H1 (cell line): ENCODE data around the gene CCDC30. TPM values are rescaled to one million over a fixed set of nuclear protein-coding genes. Genes with fewer than 3 reads are reported as not detected.
A peak's percentile ranks its signal among the peaks of the same experiment; 100 is the strongest.

ENCODE experiments used
- CTCF ChIA-PET: fragments of 300-600 bp; sonication (Branson Sonifier 250); formaldehyde crosslinking; loops from one replicate; lab custom pipeline; 2021; ENCODE audit not compliant: partially characterized antibody; lab: Charles Lee
- POLR2A ChIA-PET: fragments of 300-600 bp; sonication (Branson Sonifier 250); formaldehyde crosslinking; loops from one replicate; lab custom pipeline; 2021; ENCODE audit warnings: inconsistent platforms; ENCODE audit not compliant: partially characterized antibody; lab: Charles Lee
- DNase-seq, 2 experiments: peaks; one replicate each; pipeline versions ENCODE4 v3.0.0 to v3.0.0-alpha.2; 2010 to 2022; ENCODE audit warnings: low spot score in 2 of 2, low read depth in 1 of 2, mixed read lengths in 1 of 2
- FAIRE-seq: peaks from 2 replicates; lab custom pipeline; 2011; peaks lifted over from hg19 to GRCh38; lab: Jason Lieb, UNC
- H2AFZ ChIP-seq: 2 replicates; pipeline ENCODE4 v1.8.1; 2012; ENCODE audit warnings: low read length, inconsistent platforms
- H2AK5ac ChIP-seq: 2 replicates; pipeline ENCODE4 v1.6.1; 2013; ENCODE audit warnings: low read depth, low read length
- H2BK120ac ChIP-seq: replicated peaks from 2 replicates; pipeline ENCODE3; 2013; ENCODE audit warnings: low read depth, low read length, inconsistent platforms
- H2BK12ac ChIP-seq: 2 replicates; pipeline ENCODE4 v1.6.1; 2013; ENCODE audit warnings: low read depth, low read length
- H2BK15ac ChIP-seq: 2 replicates; pipeline ENCODE4 v1.6.1; 2013; ENCODE audit warnings: low read length
- H2BK20ac ChIP-seq: 2 replicates; pipeline ENCODE4 v1.6.1; 2013; ENCODE audit warnings: low read length
- H2BK5ac ChIP-seq: 2 replicates; pipeline ENCODE4 v1.6.1; 2013; ENCODE audit warnings: low read depth, low read length
- H3K14ac ChIP-seq: 2 replicates; pipeline ENCODE4 v1.6.1; 2013; ENCODE audit warnings: inconsistent platforms; ENCODE audit not compliant: insufficient read length
- H3K18ac ChIP-seq: 2 replicates; pipeline ENCODE4 v1.6.1; 2013; ENCODE audit warnings: low read length; ENCODE audit errors: extremely low read depth
- H3K23ac ChIP-seq: 2 replicates; pipeline ENCODE4 v1.6.1; 2013; ENCODE audit warnings: inconsistent platforms; ENCODE audit not compliant: insufficient read length
- H3K23me2 ChIP-seq: 2 replicates; pipeline ENCODE4 v1.6.1; 2013; ENCODE audit warnings: low read depth, low read length
- H3K27ac ChIP-seq: 2 replicates; pipeline ENCODE4 v1.6.1; 2011; ENCODE audit warnings: low read depth, low read length, inconsistent platforms
- H3K27me3 ChIP-seq, 4 experiments: replicated peaks in 1 of 4; 1 replicate in 1 of 4; 2 replicates in 3 of 4; pipeline versions ENCODE4 v1.6.1 to v1.8.1; 2011 to 2013; ENCODE audit warnings: low read length in 3 of 4, mild to moderate bottlenecking in 3 of 4, inconsistent platforms in 2 of 4, mixed read lengths in 2 of 4, moderate library complexity in 1 of 4; ENCODE audit not compliant: control insufficient read depth in 3 of 4, insufficient read depth in 3 of 4; ENCODE audit errors: extremely low read depth in 1 of 4
- H3K36me3 ChIP-seq, 4 experiments: 2 replicates each; pipeline versions ENCODE4 v1.6.1 to v1.8.1; 2011 to 2013; ENCODE audit warnings: mild to moderate bottlenecking in 4 of 4, low read length in 3 of 4, moderate library complexity in 2 of 4, control low read depth in 1 of 4, inconsistent platforms in 1 of 4; ENCODE audit not compliant: insufficient read depth in 4 of 4, control insufficient read depth in 2 of 4
- H3K4ac ChIP-seq: replicated peaks from 2 replicates; pipeline ENCODE3; 2013; ENCODE audit warnings: low read length, low read depth, mixed read lengths, inconsistent platforms; ENCODE audit not compliant: insufficient read length
- H3K4me1 ChIP-seq, 4 experiments: replicated peaks in 1 of 4; 1 replicate in 1 of 4; 2 replicates in 3 of 4; pipeline versions ENCODE4 v1.6.1 to v1.8.1; 2011 to 2013; ENCODE audit warnings: low read length in 3 of 4, inconsistent platforms in 2 of 4, mixed read lengths in 1 of 4; ENCODE audit not compliant: insufficient read depth in 4 of 4, control insufficient read depth in 3 of 4
- H3K4me2 ChIP-seq, 2 experiments: 2 replicates each; pipeline versions ENCODE4 v1.6.1 to v1.8.1; 2011 to 2013; ENCODE audit warnings: low read depth in 2 of 2, low read length in 2 of 2, control low read depth in 1 of 2, inconsistent platforms in 1 of 2, mild to moderate bottlenecking in 1 of 2; ENCODE audit not compliant: insufficient read depth in 1 of 2
- H3K4me3 ChIP-seq, 4 experiments: fragments of 200-600, 300-600 bp in 1 of 4; sonication (generic), shearing (Covaris generic), sonication (Bioruptor Twin) in 1 of 4; 2 replicates each; pipeline versions ENCODE4 v1.5.1 to v1.8.1; 2011 to 2016; ENCODE audit warnings: low read length in 4 of 4, low read depth in 3 of 4, control low read depth in 2 of 4, inconsistent platforms in 2 of 4, mild to moderate bottlenecking in 2 of 4, mixed read lengths in 1 of 4, moderate library complexity in 1 of 4; ENCODE audit not compliant: insufficient read depth in 2 of 4; ENCODE audit errors: extremely low read depth in 1 of 4
- H3K56ac ChIP-seq: replicated peaks from 2 replicates; pipeline ENCODE3; 2013; ENCODE audit warnings: low read depth, mild to moderate bottlenecking, mixed read lengths, low read length, inconsistent platforms; ENCODE audit not compliant: insufficient read length
- H3K79me1 ChIP-seq: 2 replicates; pipeline ENCODE4 v1.6.1; 2013; ENCODE audit warnings: low read depth, low read length, control low read depth
- H3K79me2 ChIP-seq, 2 experiments: 2 replicates each; pipeline versions ENCODE4 v1.6.1 to v1.8.1; 2012 to 2013; ENCODE audit warnings: low read length in 2 of 2, mild to moderate bottlenecking in 2 of 2, inconsistent platforms in 1 of 2; ENCODE audit not compliant: insufficient read depth in 2 of 2, control insufficient read depth in 1 of 2
- H3K9ac ChIP-seq, 4 experiments: replicated peaks in 1 of 4; 1 replicate in 1 of 4; 2 replicates in 3 of 4; pipeline versions ENCODE4 v1.6.1 to v1.8.1; 2011 to 2013; ENCODE audit warnings: low read depth in 3 of 4, low read length in 3 of 4, control low read depth in 2 of 4, mild to moderate bottlenecking in 2 of 4, moderate library complexity in 2 of 4, inconsistent platforms in 1 of 4; ENCODE audit errors: extremely low read depth in 1 of 4
- H3K9me3 ChIP-seq, 2 experiments: 2 replicates each; pipeline versions ENCODE4 v1.6.1 to v1.8.1; 2012 to 2013; ENCODE audit warnings: mild to moderate bottlenecking in 2 of 2, moderate library complexity in 2 of 2, control low read depth in 1 of 2, inconsistent platforms in 1 of 2, low read depth in 1 of 2, low read length in 1 of 2, mixed read lengths in 1 of 2; ENCODE audit not compliant: insufficient read depth in 2 of 2
- H4K20me1 ChIP-seq, 2 experiments: replicated peaks in 1 of 2; 2 replicates each; pipeline versions ENCODE3 to v1.8.1; 2011 to 2013; ENCODE audit warnings: inconsistent platforms in 2 of 2, low read length in 2 of 2, mild to moderate bottlenecking in 1 of 2; ENCODE audit not compliant: insufficient read depth in 2 of 2, control insufficient read depth in 1 of 2
- H4K5ac ChIP-seq: 2 replicates; pipeline ENCODE4 v1.6.1; 2013; ENCODE audit warnings: low read length, low read depth, mixed read lengths, inconsistent platforms; ENCODE audit not compliant: insufficient read length
- H4K8ac ChIP-seq: 2 replicates; pipeline ENCODE4 v1.8.0; 2013; ENCODE audit warnings: mild to moderate bottlenecking, moderate library complexity, low read length, inconsistent platforms; ENCODE audit not compliant: insufficient read depth; ENCODE audit errors: extremely low read depth
- H4K91ac ChIP-seq: replicated peaks from 2 replicates; pipeline ENCODE3; 2013; ENCODE audit warnings: low read length, mixed read lengths, inconsistent platforms; ENCODE audit not compliant: insufficient read length
- BCL11A ChIP-seq, 2 experiments: IDR thresholded peaks; one replicate each; pipeline ENCODE4 v1.6.1; 2011; ENCODE audit warnings: low read depth in 2 of 2, low read length in 2 of 2, mild to moderate bottlenecking in 2 of 2
- CBX5 ChIP-seq: fragments of 300-800, 300-1000 bp; sonication (generic); IDR thresholded peaks from 2 replicates; pipeline ENCODE4 v1.7.1; 2016; ENCODE audit warnings: antibody characterized with exemption, low read length, low read depth
- CBX8 ChIP-seq: fragments of 300-800, 300-1000 bp; sonication (generic); IDR thresholded peaks from 2 replicates; pipeline ENCODE4 v1.7.1; 2016; ENCODE audit warnings: low read depth, low read length, borderline replicate concordance
- CEBPB ChIP-seq: IDR thresholded peaks from 2 replicates; pipeline ENCODE4 v1.6.1; 2012; ENCODE audit warnings: low read depth, low read length
- CHD2 ChIP-seq: IDR thresholded peaks from 2 replicates; pipeline ENCODE4 v1.6.1; 2012; ENCODE audit warnings: low read length, improper control_type of control experiment
- EGR1 ChIP-seq: IDR thresholded peaks from 2 replicates; pipeline ENCODE4 v1.6.1; 2011; ENCODE audit warnings: low read depth, low read length, borderline replicate concordance
- HDAC6 ChIP-seq: IDR thresholded peaks from one replicate; pipeline ENCODE4 v1.7.1; 2012; ENCODE audit warnings: low read depth, mild to moderate bottlenecking, inconsistent platforms, low read length, moderate library complexity
- JUND ChIP-seq: IDR thresholded peaks from 2 replicates; pipeline ENCODE4 v1.6.1; 2011; ENCODE audit warnings: mild to moderate bottlenecking, improper control_type of control experiment, low read length
- MAFK ChIP-seq: IDR thresholded peaks from 2 replicates; pipeline ENCODE4 v1.6.1; 2012; ENCODE audit warnings: low read depth, mild to moderate bottlenecking, improper control_type of control experiment, low read length
- MAX ChIP-seq: IDR thresholded peaks from 2 replicates; pipeline ENCODE4 v1.6.1; 2012; ENCODE audit warnings: inconsistent platforms
- POLR2AphosphoS5 ChIP-seq: IDR thresholded peaks from 2 replicates; pipeline ENCODE4 v1.6.1; 2011; ENCODE audit warnings: low read depth, low read length
- SP1 ChIP-seq: IDR thresholded peaks from 2 replicates; pipeline ENCODE4 v1.6.1; 2011; ENCODE audit warnings: low read depth, low read length
- SP2 ChIP-seq: IDR thresholded peaks from 2 replicates; pipeline ENCODE4 v1.6.1; 2012; ENCODE audit warnings: mild to moderate bottlenecking, low read length, inconsistent platforms
- SP4 ChIP-seq: IDR thresholded peaks from 2 replicates; pipeline ENCODE4 v1.6.1; 2012; ENCODE audit warnings: low read length, inconsistent platforms
- TAF7 ChIP-seq: optimal IDR thresholded peaks from 2 replicates; pipeline ENCODE3; 2011; ENCODE audit warnings: low read depth, mild to moderate bottlenecking, inconsistent platforms, low read length, moderate library complexity, borderline replicate concordance
- YY1 ChIP-seq: IDR thresholded peaks from 2 replicates; pipeline ENCODE4 v1.6.1; 2011; ENCODE audit warnings: low read depth, mild to moderate bottlenecking, low read length
- WGBS, 2 experiments: shearing (Covaris generic) in 1 of 2; methylation state at CpG; one replicate each; pipeline versions ENCODE4 v1.1.6 to v1.1.7; 2013 to 2015; ENCODE audit warnings: low lambda C conversion rate in 2 of 2, mixed read lengths in 2 of 2, inconsistent platforms in 1 of 2, low coverage in 1 of 2, missing lambda C conversion rate in 1 of 2; ENCODE audit not compliant: insufficient replicate concordance in 2 of 2, insufficient coverage in 1 of 2, insufficient read length in 1 of 2; ENCODE audit errors: extremely low coverage in 1 of 2, missing lambda C conversion rate in 1 of 2; 5-methylcytosine and 5-hydroxymethylcytosine counted together
- polyA plus RNA-seq, 7 experiments: library from polyadenylated mRNA; depleted of rRNA in 3 of 7; stranded (reverse) in 5 of 7; unstranded in 2 of 7; fragments of >200 nt in 5 of 7; fragments of 200-250 nt in 2 of 7; gene quantifications; 1 replicate in 5 of 7; 2 replicates in 1 of 7; 4 replicates in 1 of 7; pipeline versions ENCODE4 v1.2.1 to v1.2.3, GENCODE V29; 2011 to 2013; ENCODE audit warnings: missing spikeins in 2 of 7, mixed read lengths in 2 of 7
- total RNA-seq: library from RNA; stranded (reverse); fragmentation: NEBNext Ultra II Directional; extraction: Animal tissue kit (Norgen Biotek cat#: 25700); gene quantifications from 2 replicates; pipeline ENCODE4 v1.2.1, GENCODE V29; 2021

CCDC30 gene
- total and polyA plus RNA-seq, 2 of the 8 experiments (the other 6 are each of a cell fraction or from before 2014, with no cell fraction given): 0.60 to 1.8 TPM

GRCh38 chr1:42686418-42686817 lies 223.3 kb downstream of the CCDC30 start:
- no peak overlapping the region for H2AFZ ChIP-seq
- no peak overlapping the region for H3K23ac ChIP-seq
- no peak overlapping the region for H3K14ac ChIP-seq
- H2BK5ac ChIP-seq: no peak overlapping the region
- H3K79me1 ChIP-seq: no peaks in the 10 kb centered on the region; the same call in 1 of the 2 replicates
- H2BK15ac ChIP-seq: no peak overlapping the region
- H4K20me1 ChIP-seq: peaks cover 45 to 60% of the 10 kb centered on the region in 2 experiments
- H3K18ac ChIP-seq: no peak overlapping the region
- WGBS, 2 experiments: 91% methylated on average over 4 of the region's 4 CpGs; no CpG with 5 or more reads in 1 of the 2 experiments
- CTCF ChIA-PET: interaction anchor here (1.7 kb wide), 1 partner anchor 61 kb away, joined by 5 read pairs; no protein-coding TSS in a partner anchor
- H3K9me3 ChIP-seq: no peaks in the 10 kb centered on the region
- FAIRE-seq: no peak
- H3K27ac ChIP-seq: no peak overlapping the region
- H3K56ac ChIP-seq: no peak overlapping the region
- no peak overlapping the region for H4K8ac ChIP-seq
- H2AK5ac ChIP-seq: no peak overlapping the region
- H3K9ac ChIP-seq: peak overlapping the region in 1 of 4 experiments; percentile 14; a peak in 1 of 7 replicates
- H3K4me1 ChIP-seq: peaks cover 2 to 11% (median 9%) of the 10 kb centered on the region in 4 experiments; a peak in 5 of 7 replicates
- H3K4me3 ChIP-seq: peak overlapping the region in 1 of 4 experiments; percentile 83; a peak in 2 of 8 replicates
- no peak overlapping the region for H4K91ac ChIP-seq
- H3K23me2 ChIP-seq: peaks cover 11% of the 10 kb centered on the region
- H3K4ac ChIP-seq: no peak overlapping the region
- peaks cover 82 to 90% of the 10 kb centered on the region in 2 experiments for H3K79me2 ChIP-seq
- H3K36me3 ChIP-seq: peaks cover 0 to 42% (median 13%) of the 10 kb centered on the region in 4 experiments; a peak in 6 of 8 replicates
- no peaks in the 10 kb centered on the region for H3K27me3 ChIP-seq
- POLR2A ChIA-PET: interaction anchor here (0.6 to 2.4 kb wide), 10 partner anchors 8 to 1842 kb away, joined by 3 to 10 read pairs (median 4); partner anchors contain the start of genes C1orf50 and P3H1
- H4K5ac ChIP-seq: no peak overlapping the region
- DNase-seq: no peak
- H2BK12ac ChIP-seq: no peak overlapping the region
- peak overlapping the region; percentile 15 to 84; a peak in 3 of 4 replicates for H3K4me2 ChIP-seq
- H2BK20ac ChIP-seq: no peak overlapping the region
- H2BK120ac ChIP-seq: no peak overlapping the region
- no peak for TF ChIP-seq YY1
- no peak for TF ChIP-seq MAFK
- TF ChIP-seq SP2: no peak
- no peak for TF ChIP-seq POLR2AphosphoS5
- TF ChIP-seq SP4: no peak
- no peak for TF ChIP-seq MAX
- TF ChIP-seq CEBPB: no peak
- TF ChIP-seq SP1: no peak
- no peak for TF ChIP-seq EGR1
- TF ChIP-seq TAF7: no peak
- no peak for TF ChIP-seq CHD2
- TF ChIP-seq JUND: no peak
- no peak for TF ChIP-seq HDAC6
- no peak for TF ChIP-seq CBX5
- no peak for TF ChIP-seq BCL11A (IDR thresholded peaks at IDR 0.05; ENCODE audit: low read depth in 2 of 2, low read length in 2 of 2)
- TF ChIP-seq CBX8: no peak
